Lung (tissue), 12 donors: ENCODE measurements around the gene TFB2M. TPM values are rescaled to one million over a fixed set of nuclear protein-coding genes. Genes with fewer than 3 reads are reported as not detected.
A peak's percentile ranks its signal among the peaks of the same experiment; 100 is the strongest.
"Not testable (repeated sequence)": the region's sequence is repeated elsewhere in the genome, so short reads cannot be mapped to it uniquely, and the experiment has no call there.

Experiments
- ATAC-seq: fragments of 200-7000 bp; cut with Tn5 transposase; one replicate; pipeline ENCODE4 v1.9.1; 2020; ENCODE audit warnings: moderate number of reproducible peaks; ENCODE audit not compliant: insufficient read depth, low FRiP score
- DNase-seq, 3 donors: peaks; one replicate each; pipeline ENCODE4 v3.0.0-alpha.2; 2013 to 2017
- H3K27ac ChIP-seq, 2 donors: one replicate each; pipeline ENCODE4 v1.5.1; 2013; ENCODE audit warnings: mild to moderate bottlenecking in 2 of 2, moderate library complexity in 2 of 2, control low read depth in 1 of 2, inconsistent platforms in 1 of 2, low read depth in 1 of 2, low read length in 1 of 2
- H3K27me3 ChIP-seq, 3 donors: one replicate each; pipeline ENCODE4 v1.5.1; 2013; ENCODE audit warnings: low read length in 2 of 3; ENCODE audit not compliant: control insufficient read depth in 3 of 3, insufficient read depth in 3 of 3
- H3K36me3 ChIP-seq, 4 donors: one replicate each; pipeline ENCODE4 v1.5.1; 2013; ENCODE audit warnings: low read length in 4 of 4, mild to moderate bottlenecking in 1 of 4, moderate library complexity in 1 of 4; ENCODE audit not compliant: control insufficient read depth in 4 of 4, insufficient read depth in 4 of 4
- H3K4me1 ChIP-seq, 5 donors: one replicate each; pipeline ENCODE4 v1.5.1; 2013; ENCODE audit warnings: low read length in 5 of 5, mild to moderate bottlenecking in 2 of 5, moderate library complexity in 1 of 5; ENCODE audit not compliant: control insufficient read depth in 5 of 5, insufficient read depth in 5 of 5
- H3K4me3 ChIP-seq: one replicate; pipeline ENCODE4 v1.5.1; 2013; ENCODE audit warnings: mild to moderate bottlenecking, control low read depth, moderate library complexity
- H3K9ac ChIP-seq, 2 donors: one replicate each; pipeline ENCODE4 v1.5.1; 2013; ENCODE audit warnings: low read length in 2 of 2, control low read depth in 1 of 2; ENCODE audit not compliant: insufficient read depth in 1 of 2
- H3K9me3 ChIP-seq, 4 donors: one replicate each; pipeline ENCODE4 v1.5.1; 2013; ENCODE audit warnings: low read length in 3 of 4, mild to moderate bottlenecking in 1 of 4, moderate library complexity in 1 of 4; ENCODE audit not compliant: control insufficient read depth in 4 of 4, insufficient read depth in 3 of 4
- WGBS, 2 donors: extraction: QIAGEN DNeasy Blood & Tissue Kit; methylation state at CpG; one replicate each; pipeline ENCODE4 v1.1.7; 2013; 5-methylcytosine and 5-hydroxymethylcytosine counted together
- polyA plus RNA-seq, 2 donors: library from polyadenylated mRNA; stranded (reverse); fragments of 200-250 nt; gene quantifications; one replicate each; pipeline ENCODE4 v1.2.1, GENCODE V29; 2013
- total RNA-seq, 2 donors: library from RNA; depleted of rRNA in 1 of 2; stranded (reverse); fragments of >200 nt in 1 of 2; gene quantifications; one replicate each; pipeline ENCODE4 v1.2.1, GENCODE V29; 2014 to 2021
- TF ChIP-seq, protein P1 (sequence below): IDR thresholded peaks from 2 replicates; pipeline ENCODE4 v1.5.1; 2012; ENCODE audit warnings: mild to moderate bottlenecking; ENCODE audit errors: control extremely low read depth, extremely low read depth
- donor health status: control.
- donor health status: control.
- donor health status: Bipolar disorder and iron deficiency.
- donor health status: healthy.
- donor health status: DM: yes; HTN: yes; CAD: no.

The TFB2M gene
- total and polyA plus RNA-seq, 4 donors: 5.5 to 13.3 (median 10.8) TPM

DNA sequence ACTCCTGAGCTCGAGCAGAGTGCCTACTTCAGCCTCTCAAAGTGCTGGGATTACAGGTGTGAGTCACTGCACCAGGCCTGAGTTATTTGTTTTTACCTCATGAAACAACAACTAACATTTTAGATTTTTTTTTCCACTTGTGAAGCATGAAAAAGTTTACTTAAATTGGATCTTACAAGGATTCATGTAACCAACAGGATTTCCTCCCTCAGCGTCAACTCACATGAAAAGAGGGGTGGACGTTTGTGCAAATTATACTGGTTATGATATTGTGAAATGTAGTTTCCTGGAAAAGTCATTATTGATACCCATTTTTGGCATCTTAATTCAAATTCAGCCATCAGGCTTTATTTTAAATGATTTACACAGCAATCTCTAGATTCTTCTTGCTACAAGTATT, 6.7 kb upstream of the TFB2M start:
- Histone ChIP-seq H3K9ac (no peak overlapping the region), H3K4me1 (peaks cover 0 to 8% (median 3%) of the 10 kb centered on the region in 5 donors), H3K36me3 (no peaks in the 10 kb centered on the region), H3K4me3 (no peak overlapping the region), H3K9me3 (no peaks in the 10 kb centered on the region), H3K27ac (peak overlapping the region in 1 of 2 donors; percentile 45), H3K27me3 (no peaks in the 10 kb centered on the region)
- WGBS, 2 donors: 14 to 36% methylated on average over 3 of the region's 3 CpGs
- DNase-seq: no peak
- ATAC-seq: no peak
- TF ChIP-seq, protein P1, sequence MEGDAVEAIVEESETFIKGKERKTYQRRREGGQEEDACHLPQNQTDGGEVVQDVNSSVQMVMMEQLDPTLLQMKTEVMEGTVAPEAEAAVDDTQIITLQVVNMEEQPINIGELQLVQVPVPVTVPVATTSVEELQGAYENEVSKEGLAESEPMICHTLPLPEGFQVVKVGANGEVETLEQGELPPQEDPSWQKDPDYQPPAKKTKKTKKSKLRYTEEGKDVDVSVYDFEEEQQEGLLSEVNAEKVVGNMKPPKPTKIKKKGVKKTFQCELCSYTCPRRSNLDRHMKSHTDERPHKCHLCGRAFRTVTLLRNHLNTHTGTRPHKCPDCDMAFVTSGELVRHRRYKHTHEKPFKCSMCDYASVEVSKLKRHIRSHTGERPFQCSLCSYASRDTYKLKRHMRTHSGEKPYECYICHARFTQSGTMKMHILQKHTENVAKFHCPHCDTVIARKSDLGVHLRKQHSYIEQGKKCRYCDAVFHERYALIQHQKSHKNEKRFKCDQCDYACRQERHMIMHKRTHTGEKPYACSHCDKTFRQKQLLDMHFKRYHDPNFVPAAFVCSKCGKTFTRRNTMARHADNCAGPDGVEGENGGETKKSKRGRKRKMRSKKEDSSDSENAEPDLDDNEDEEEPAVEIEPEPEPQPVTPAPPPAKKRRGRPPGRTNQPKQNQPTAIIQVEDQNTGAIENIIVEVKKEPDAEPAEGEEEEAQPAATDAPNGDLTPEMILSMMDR: no peak

- Histone ChIP-seq H3K4me1 (peaks cover 0 to 10% (median 3%) of the 10 kb centered on the region in 5 donors), H3K9me3 (no peaks in the 10 kb centered on the region), H3K9ac (no peak overlapping the region), H3K36me3 (no peaks in the 10 kb centered on the region), H3K27me3 (no peaks in the 10 kb centered on the region), H3K27ac (peak overlapping the region in 1 of 2 donors; percentile 67), H3K4me3 (no peak overlapping the region)
- DNase-seq: no peak
- ATAC-seq: no peak
- 92 to 100% methylated on average over 1 of the region's 1 CpG for WGBS, 2 donors
- TF ChIP-seq, protein P1: no peak
Measured at GRCh38 chr1:246571953-246572352, 5.9 kb upstream of the TFB2M start.

DNA sequence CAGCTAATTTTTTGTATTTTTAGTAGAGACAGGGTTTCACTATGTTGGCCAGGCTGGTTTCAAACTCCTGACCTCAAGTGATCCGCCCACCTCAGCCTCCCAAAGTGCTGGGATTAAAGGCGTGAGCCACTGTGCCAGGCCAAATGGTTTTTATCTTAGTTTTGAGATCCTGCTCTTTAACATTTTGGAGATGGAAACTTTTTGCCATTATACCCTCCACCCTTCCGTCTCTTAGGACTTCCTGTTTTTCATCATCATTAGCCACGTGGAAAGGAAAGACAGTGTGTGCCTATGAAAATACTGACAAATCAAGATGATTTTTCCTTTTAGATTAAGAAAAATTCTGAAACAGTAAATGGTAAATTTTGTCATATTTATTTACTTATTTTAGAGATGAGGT, 5.2 kb upstream of the TFB2M start:
- Histone ChIP-seq H3K27ac (peak overlapping the region; percentile 59 to 61), H3K4me1 (peaks cover 0 to 10% (median 3%) of the 10 kb centered on the region in 5 donors)
- H3K9me3 ChIP-seq, H3K27me3 ChIP-seq, H3K4me3 ChIP-seq, DNase-seq, H3K9ac ChIP-seq, ATAC-seq, H3K36me3 ChIP-seq: not testable (repeated sequence)
- WGBS, 2 donors: 42 to 55% methylated on average over 4 of the region's 4 CpGs

DNA sequence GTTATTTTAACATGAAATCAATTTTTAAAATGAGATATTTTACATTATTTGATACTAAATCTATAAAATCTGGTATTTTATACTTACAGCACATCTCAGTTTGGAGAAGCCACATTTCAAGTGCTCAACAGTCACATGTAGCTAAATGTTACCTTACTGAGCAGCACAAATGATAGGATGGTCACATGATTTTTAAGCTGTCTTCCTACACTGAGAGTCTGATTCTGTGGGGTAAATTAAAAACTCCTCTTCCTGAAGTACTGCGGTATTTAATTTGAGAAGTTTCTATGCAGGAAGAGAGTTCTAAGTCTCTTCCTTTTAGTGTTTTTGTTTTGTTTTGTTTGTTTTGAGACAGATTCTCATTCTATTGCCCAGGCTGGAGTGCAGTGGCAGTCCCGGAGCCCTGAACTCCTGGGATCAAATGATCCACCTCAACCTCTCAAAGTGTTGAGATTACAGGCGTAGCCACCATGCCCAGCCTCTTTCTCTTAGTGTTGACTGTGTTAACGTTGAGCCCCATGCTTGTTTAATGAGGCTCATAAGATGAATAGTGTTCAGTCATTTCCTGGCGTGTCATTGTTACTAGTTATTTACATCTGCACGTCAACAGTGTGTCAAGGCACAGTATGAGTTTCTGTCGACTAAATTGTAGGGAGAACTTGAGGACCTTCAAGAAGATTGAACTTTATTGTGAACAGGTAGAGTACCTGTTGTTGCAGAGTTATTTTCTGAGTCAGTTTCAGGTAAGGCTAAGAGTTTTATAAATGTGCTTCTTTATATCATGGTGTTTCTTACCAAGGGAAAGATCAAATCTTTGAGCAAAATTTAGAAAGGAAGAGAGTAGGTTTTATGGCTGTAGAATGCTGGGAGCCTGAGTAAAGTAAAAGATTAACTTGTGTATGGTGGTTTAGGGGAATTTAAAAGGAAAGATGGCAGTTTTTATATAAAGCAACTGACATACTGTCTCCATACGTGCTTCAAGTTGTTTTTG, 3.5 kb upstream of the TFB2M start:
- TF ChIP-seq, protein P1: no peak
- 15 to 35% methylated on average over 8 of the region's 8 CpGs for WGBS, 2 donors
- Histone ChIP-seq H3K4me3 (no peak overlapping the region), H3K27ac (peak overlapping the region; percentile 65 to 71), H3K9me3 (no peaks in the 10 kb centered on the region), H3K27me3 (no peaks in the 10 kb centered on the region), H3K4me1 (peaks cover 5 to 21% (median 6%) of the 10 kb centered on the region in 5 donors), H3K9ac (peak overlapping the region in 1 of 2 donors; percentile 43), H3K36me3 (peaks cover 0 to 4% (median 0%) of the 10 kb centered on the region in 4 donors)
- DNase-seq: peak in 1 of 3 donors; percentile 37
- ATAC-seq: no peak
